Body of pancreas (tissue), 4 donors: ENCODE results near the gene CDK8.

Source experiments
- POLR2A ChIP-seq, 3 donors: fragments of 450-650 bp; IDR thresholded peaks; one replicate each; pipeline ENCODE4 v1.6.1; 2016; ENCODE audit warnings: antibody characterized with exemption in 3 of 3, mild to moderate bottlenecking in 2 of 3
- TF ChIP-seq, protein P1 (sequence below), 7 experiments: fragments of 450-650 bp in 4 of 7; fragments of 200-600 bp in 3 of 7; sonication (generic) in 3 of 7; IDR thresholded peaks; one replicate each; pipeline ENCODE4 v1.5.1; 2016 to 2019; ENCODE audit warnings: antibody characterized with exemption in 7 of 7

DNA sequence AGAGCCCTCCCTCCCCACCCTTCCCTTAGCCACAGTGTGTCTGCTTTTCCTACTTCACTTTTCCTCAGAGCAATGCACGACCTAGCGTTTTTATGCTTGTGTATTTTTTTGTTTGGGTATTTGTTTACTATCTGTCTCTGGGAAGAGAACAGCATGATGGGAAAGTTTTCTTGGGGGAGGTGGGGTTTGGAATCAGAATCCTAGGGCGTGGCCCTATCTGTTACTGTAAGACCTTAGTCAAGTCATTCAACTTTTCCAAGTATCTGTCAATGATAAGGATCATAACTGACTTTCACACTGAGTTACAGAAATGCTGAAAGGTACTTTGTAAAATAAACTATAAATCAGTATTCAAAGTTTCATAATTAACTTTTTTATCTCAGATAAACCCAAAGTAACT, 157.3 kb downstream of the CDK8 start:
- TF ChIP-seq, protein P1, sequence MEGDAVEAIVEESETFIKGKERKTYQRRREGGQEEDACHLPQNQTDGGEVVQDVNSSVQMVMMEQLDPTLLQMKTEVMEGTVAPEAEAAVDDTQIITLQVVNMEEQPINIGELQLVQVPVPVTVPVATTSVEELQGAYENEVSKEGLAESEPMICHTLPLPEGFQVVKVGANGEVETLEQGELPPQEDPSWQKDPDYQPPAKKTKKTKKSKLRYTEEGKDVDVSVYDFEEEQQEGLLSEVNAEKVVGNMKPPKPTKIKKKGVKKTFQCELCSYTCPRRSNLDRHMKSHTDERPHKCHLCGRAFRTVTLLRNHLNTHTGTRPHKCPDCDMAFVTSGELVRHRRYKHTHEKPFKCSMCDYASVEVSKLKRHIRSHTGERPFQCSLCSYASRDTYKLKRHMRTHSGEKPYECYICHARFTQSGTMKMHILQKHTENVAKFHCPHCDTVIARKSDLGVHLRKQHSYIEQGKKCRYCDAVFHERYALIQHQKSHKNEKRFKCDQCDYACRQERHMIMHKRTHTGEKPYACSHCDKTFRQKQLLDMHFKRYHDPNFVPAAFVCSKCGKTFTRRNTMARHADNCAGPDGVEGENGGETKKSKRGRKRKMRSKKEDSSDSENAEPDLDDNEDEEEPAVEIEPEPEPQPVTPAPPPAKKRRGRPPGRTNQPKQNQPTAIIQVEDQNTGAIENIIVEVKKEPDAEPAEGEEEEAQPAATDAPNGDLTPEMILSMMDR (IDR thresholded peaks at IDR 0.05): no peak
- TF ChIP-seq POLR2A (IDR thresholded peaks at IDR 0.05): no peak
